H1 (cell line): ENCODE measurements around the gene AFF2. TPM values are rescaled to one million over a fixed set of nuclear protein-coding genes. Genes with fewer than 3 reads are reported as not detected.

ENCODE experiments used
- CTCF ChIA-PET: fragments of 300-600 bp; sonication (Branson Sonifier 250); formaldehyde crosslinking; loops from one replicate; lab custom pipeline; 2021; ENCODE audit not compliant: partially characterized antibody; lab: Charles Lee
- POLR2A ChIA-PET: fragments of 300-600 bp; sonication (Branson Sonifier 250); formaldehyde crosslinking; loops from one replicate; lab custom pipeline; 2021; ENCODE audit warnings: inconsistent platforms; ENCODE audit not compliant: partially characterized antibody; lab: Charles Lee
- DNase-seq, 2 experiments: peaks; one replicate each; pipeline versions ENCODE4 v3.0.0 to v3.0.0-alpha.2; 2010 to 2022; ENCODE audit warnings: low spot score in 2 of 2, low read depth in 1 of 2, mixed read lengths in 1 of 2
- FAIRE-seq: peaks from 2 replicates; lab custom pipeline; 2011; peaks lifted over from hg19 to GRCh38; lab: Jason Lieb, UNC
- H2AFZ ChIP-seq: 2 replicates; pipeline ENCODE4 v1.8.1; 2012; ENCODE audit warnings: low read length, inconsistent platforms
- H2AK5ac ChIP-seq: 2 replicates; pipeline ENCODE4 v1.6.1; 2013; ENCODE audit warnings: low read depth, low read length
- H2BK120ac ChIP-seq: replicated peaks from 2 replicates; pipeline ENCODE3; 2013; ENCODE audit warnings: low read depth, low read length, inconsistent platforms
- H2BK12ac ChIP-seq: 2 replicates; pipeline ENCODE4 v1.6.1; 2013; ENCODE audit warnings: low read depth, low read length
- H2BK15ac ChIP-seq: 2 replicates; pipeline ENCODE4 v1.6.1; 2013; ENCODE audit warnings: low read length
- H2BK20ac ChIP-seq: 2 replicates; pipeline ENCODE4 v1.6.1; 2013; ENCODE audit warnings: low read length
- H2BK5ac ChIP-seq: 2 replicates; pipeline ENCODE4 v1.6.1; 2013; ENCODE audit warnings: low read depth, low read length
- H3K14ac ChIP-seq: 2 replicates; pipeline ENCODE4 v1.6.1; 2013; ENCODE audit warnings: inconsistent platforms; ENCODE audit not compliant: insufficient read length
- H3K18ac ChIP-seq: 2 replicates; pipeline ENCODE4 v1.6.1; 2013; ENCODE audit warnings: low read length; ENCODE audit errors: extremely low read depth
- H3K23ac ChIP-seq: 2 replicates; pipeline ENCODE4 v1.6.1; 2013; ENCODE audit warnings: inconsistent platforms; ENCODE audit not compliant: insufficient read length
- H3K23me2 ChIP-seq: 2 replicates; pipeline ENCODE4 v1.6.1; 2013; ENCODE audit warnings: low read depth, low read length
- H3K27ac ChIP-seq: 2 replicates; pipeline ENCODE4 v1.6.1; 2011; ENCODE audit warnings: low read depth, low read length, inconsistent platforms
- H3K27me3 ChIP-seq, 4 experiments: replicated peaks in 1 of 4; 1 replicate in 1 of 4; 2 replicates in 3 of 4; pipeline versions ENCODE4 v1.6.1 to v1.8.1; 2011 to 2013; ENCODE audit warnings: low read length in 3 of 4, mild to moderate bottlenecking in 3 of 4, inconsistent platforms in 2 of 4, mixed read lengths in 2 of 4, moderate library complexity in 1 of 4; ENCODE audit not compliant: control insufficient read depth in 3 of 4, insufficient read depth in 3 of 4; ENCODE audit errors: extremely low read depth in 1 of 4
- H3K36me3 ChIP-seq, 4 experiments: 2 replicates each; pipeline versions ENCODE4 v1.6.1 to v1.8.1; 2011 to 2013; ENCODE audit warnings: mild to moderate bottlenecking in 4 of 4, low read length in 3 of 4, moderate library complexity in 2 of 4, control low read depth in 1 of 4, inconsistent platforms in 1 of 4; ENCODE audit not compliant: insufficient read depth in 4 of 4, control insufficient read depth in 2 of 4
- H3K4ac ChIP-seq: replicated peaks from 2 replicates; pipeline ENCODE3; 2013; ENCODE audit warnings: low read length, low read depth, mixed read lengths, inconsistent platforms; ENCODE audit not compliant: insufficient read length
- H3K4me1 ChIP-seq, 4 experiments: replicated peaks in 1 of 4; 1 replicate in 1 of 4; 2 replicates in 3 of 4; pipeline versions ENCODE4 v1.6.1 to v1.8.1; 2011 to 2013; ENCODE audit warnings: low read length in 3 of 4, inconsistent platforms in 2 of 4, mixed read lengths in 1 of 4; ENCODE audit not compliant: insufficient read depth in 4 of 4, control insufficient read depth in 3 of 4
- H3K4me2 ChIP-seq, 2 experiments: 2 replicates each; pipeline versions ENCODE4 v1.6.1 to v1.8.1; 2011 to 2013; ENCODE audit warnings: low read depth in 2 of 2, low read length in 2 of 2, control low read depth in 1 of 2, inconsistent platforms in 1 of 2, mild to moderate bottlenecking in 1 of 2; ENCODE audit not compliant: insufficient read depth in 1 of 2
- H3K4me3 ChIP-seq, 4 experiments: fragments of 200-600, 300-600 bp in 1 of 4; sonication (generic), shearing (Covaris generic), sonication (Bioruptor Twin) in 1 of 4; 2 replicates each; pipeline versions ENCODE4 v1.5.1 to v1.8.1; 2011 to 2016; ENCODE audit warnings: low read length in 4 of 4, low read depth in 3 of 4, control low read depth in 2 of 4, inconsistent platforms in 2 of 4, mild to moderate bottlenecking in 2 of 4, mixed read lengths in 1 of 4, moderate library complexity in 1 of 4; ENCODE audit not compliant: insufficient read depth in 2 of 4; ENCODE audit errors: extremely low read depth in 1 of 4
- H3K56ac ChIP-seq: replicated peaks from 2 replicates; pipeline ENCODE3; 2013; ENCODE audit warnings: low read depth, mild to moderate bottlenecking, mixed read lengths, low read length, inconsistent platforms; ENCODE audit not compliant: insufficient read length
- H3K79me1 ChIP-seq: 2 replicates; pipeline ENCODE4 v1.6.1; 2013; ENCODE audit warnings: low read depth, low read length, control low read depth
- H3K79me2 ChIP-seq, 2 experiments: 2 replicates each; pipeline versions ENCODE4 v1.6.1 to v1.8.1; 2012 to 2013; ENCODE audit warnings: low read length in 2 of 2, mild to moderate bottlenecking in 2 of 2, inconsistent platforms in 1 of 2; ENCODE audit not compliant: insufficient read depth in 2 of 2, control insufficient read depth in 1 of 2
- H3K9ac ChIP-seq, 4 experiments: replicated peaks in 1 of 4; 1 replicate in 1 of 4; 2 replicates in 3 of 4; pipeline versions ENCODE4 v1.6.1 to v1.8.1; 2011 to 2013; ENCODE audit warnings: low read depth in 3 of 4, low read length in 3 of 4, control low read depth in 2 of 4, mild to moderate bottlenecking in 2 of 4, moderate library complexity in 2 of 4, inconsistent platforms in 1 of 4; ENCODE audit errors: extremely low read depth in 1 of 4
- H3K9me3 ChIP-seq, 2 experiments: 2 replicates each; pipeline versions ENCODE4 v1.6.1 to v1.8.1; 2012 to 2013; ENCODE audit warnings: mild to moderate bottlenecking in 2 of 2, moderate library complexity in 2 of 2, control low read depth in 1 of 2, inconsistent platforms in 1 of 2, low read depth in 1 of 2, low read length in 1 of 2, mixed read lengths in 1 of 2; ENCODE audit not compliant: insufficient read depth in 2 of 2
- H4K20me1 ChIP-seq, 2 experiments: replicated peaks in 1 of 2; 2 replicates each; pipeline versions ENCODE3 to v1.8.1; 2011 to 2013; ENCODE audit warnings: inconsistent platforms in 2 of 2, low read length in 2 of 2, mild to moderate bottlenecking in 1 of 2; ENCODE audit not compliant: insufficient read depth in 2 of 2, control insufficient read depth in 1 of 2
- H4K5ac ChIP-seq: 2 replicates; pipeline ENCODE4 v1.6.1; 2013; ENCODE audit warnings: low read length, low read depth, mixed read lengths, inconsistent platforms; ENCODE audit not compliant: insufficient read length
- H4K8ac ChIP-seq: 2 replicates; pipeline ENCODE4 v1.8.0; 2013; ENCODE audit warnings: mild to moderate bottlenecking, moderate library complexity, low read length, inconsistent platforms; ENCODE audit not compliant: insufficient read depth; ENCODE audit errors: extremely low read depth
- H4K91ac ChIP-seq: replicated peaks from 2 replicates; pipeline ENCODE3; 2013; ENCODE audit warnings: low read length, mixed read lengths, inconsistent platforms; ENCODE audit not compliant: insufficient read length
- BCL11A ChIP-seq, 2 experiments: IDR thresholded peaks; one replicate each; pipeline ENCODE4 v1.6.1; 2011; ENCODE audit warnings: low read depth in 2 of 2, low read length in 2 of 2, mild to moderate bottlenecking in 2 of 2
- CBX8 ChIP-seq: fragments of 300-800, 300-1000 bp; sonication (generic); IDR thresholded peaks from 2 replicates; pipeline ENCODE4 v1.7.1; 2016; ENCODE audit warnings: low read depth, low read length, borderline replicate concordance
- E2F6 ChIP-seq: IDR thresholded peaks from 2 replicates; pipeline ENCODE4 v1.6.1; 2012; ENCODE audit warnings: inconsistent platforms
- GABPA ChIP-seq: IDR thresholded peaks from 2 replicates; pipeline ENCODE4 v1.6.1; 2011; ENCODE audit warnings: mild to moderate bottlenecking, low read length, moderate library complexity, borderline replicate concordance; ENCODE audit not compliant: insufficient read depth
- HDAC6 ChIP-seq: IDR thresholded peaks from one replicate; pipeline ENCODE4 v1.7.1; 2012; ENCODE audit warnings: low read depth, mild to moderate bottlenecking, inconsistent platforms, low read length, moderate library complexity
- KDM5A ChIP-seq: fragments of 200-600 bp; IDR thresholded peaks from 2 replicates; pipeline ENCODE4 v1.7.1; 2012; ENCODE audit warnings: mild to moderate bottlenecking, low read length, inconsistent platforms, mixed read lengths
- MAFK ChIP-seq: IDR thresholded peaks from 2 replicates; pipeline ENCODE4 v1.6.1; 2012; ENCODE audit warnings: low read depth, mild to moderate bottlenecking, improper control_type of control experiment, low read length
- MAX ChIP-seq: IDR thresholded peaks from 2 replicates; pipeline ENCODE4 v1.6.1; 2012; ENCODE audit warnings: inconsistent platforms
- SUZ12 ChIP-seq: fragments of 200-600 bp; sonication (generic); IDR thresholded peaks from 2 replicates; pipeline ENCODE4 v1.6.1; 2012; ENCODE audit warnings: mild to moderate bottlenecking, inconsistent platforms, low read length, moderate library complexity, mixed read lengths
- WGBS, 2 experiments: shearing (Covaris generic) in 1 of 2; methylation state at CpG; one replicate each; pipeline versions ENCODE4 v1.1.6 to v1.1.7; 2013 to 2015; ENCODE audit warnings: low lambda C conversion rate in 2 of 2, mixed read lengths in 2 of 2, inconsistent platforms in 1 of 2, low coverage in 1 of 2, missing lambda C conversion rate in 1 of 2; ENCODE audit not compliant: insufficient replicate concordance in 2 of 2, insufficient coverage in 1 of 2, insufficient read length in 1 of 2; ENCODE audit errors: extremely low coverage in 1 of 2, missing lambda C conversion rate in 1 of 2; 5-methylcytosine and 5-hydroxymethylcytosine counted together
- polyA plus RNA-seq, 7 experiments: library from polyadenylated mRNA; depleted of rRNA in 3 of 7; stranded (reverse) in 5 of 7; unstranded in 2 of 7; fragments of >200 nt in 5 of 7; fragments of 200-250 nt in 2 of 7; gene quantifications; 1 replicate in 5 of 7; 2 replicates in 1 of 7; 4 replicates in 1 of 7; pipeline versions ENCODE4 v1.2.1 to v1.2.3, GENCODE V29; 2011 to 2013; ENCODE audit warnings: missing spikeins in 2 of 7, mixed read lengths in 2 of 7
- total RNA-seq: library from RNA; stranded (reverse); fragmentation: NEBNext Ultra II Directional; extraction: Animal tissue kit (Norgen Biotek cat#: 25700); gene quantifications from 2 replicates; pipeline ENCODE4 v1.2.1, GENCODE V29; 2021

Gene AFF2
- total and polyA plus RNA-seq, 2 of the 8 experiments (the other 6 are each of a cell fraction or from before 2014, with no cell fraction given) = 2.0 to 7.3 TPM

DNA sequence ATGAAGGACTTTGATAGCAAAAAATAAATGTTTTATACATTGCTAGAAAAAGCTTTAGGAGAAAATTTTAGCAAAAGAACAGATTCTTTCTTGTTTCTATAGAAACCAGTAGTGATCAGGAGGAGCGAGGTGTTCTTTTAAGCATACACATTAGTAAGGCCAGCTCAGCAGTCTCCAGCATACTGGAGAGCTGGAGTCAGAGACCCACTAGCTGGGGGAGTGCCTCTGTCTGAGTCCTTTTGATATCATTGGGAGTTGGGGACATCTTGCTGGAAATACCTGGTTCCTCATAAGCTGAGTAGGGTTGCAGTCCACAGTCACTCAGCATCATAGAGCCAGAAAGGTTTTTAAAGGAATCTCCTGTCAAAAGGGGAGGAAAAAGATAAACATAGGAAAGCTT is 67.4 kb downstream of the AFF2 start:
- FAIRE-seq = no peak
- CTCF ChIA-PET = interaction anchor here (0.9 to 2.4 kb wide), 2 partner anchors 15 to 498 kb away, joined by 3 to 9 read pairs; no protein-coding TSS in a partner anchor

More for the DNA sequence above, 67.4 kb downstream of the AFF2 start:
- no peak for DNase-seq
- Histone ChIP-seq H3K4me2 (no peak overlapping the region), H3K79me2 (no peaks in the 10 kb centered on the region), H3K36me3 (no peaks in the 10 kb centered on the region), H2BK20ac (no peak overlapping the region), H3K9ac (no peak overlapping the region), H2AFZ (no peak overlapping the region), H4K20me1 (no peaks in the 10 kb centered on the region), H4K91ac (no peak overlapping the region), H3K23me2 (no peaks in the 10 kb centered on the region), H3K23ac (no peak overlapping the region), H2BK15ac (no peak overlapping the region), H3K9me3 (no peaks in the 10 kb centered on the region), H4K8ac (no peak overlapping the region), H3K4me1 (peaks cover 0 to 6% (median 2%) of the 10 kb centered on the region in 4 experiments; a peak in 4 of 7 replicates)
- POLR2A ChIA-PET = no interaction called here
- 100% methylated on average over 1 of the region's 1 CpG; no CpG with 5 or more reads in 1 of the 2 experiments for WGBS, 2 experiments
- TF ChIP-seq BCL11A (IDR thresholded peaks at IDR 0.05; ENCODE audit: low read depth in 2 of 2, low read length in 2 of 2) (no peak), SUZ12 (no peak), MAFK (no peak), GABPA (no peak), CBX8 (no peak), HDAC6 (no peak), KDM5A (no peak), E2F6 (no peak), MAX (no peak)
- TF ChIP-seq, all 59 proteins: peak for 0
- H3K18ac ChIP-seq = no peak overlapping the region
- H2BK5ac ChIP-seq = no peak overlapping the region
- H3K14ac ChIP-seq = no peak overlapping the region
- no peak overlapping the region for H3K4ac ChIP-seq
- no peak overlapping the region for H2BK12ac ChIP-seq
- H3K4me3 ChIP-seq = no peak overlapping the region
- no peak overlapping the region for H4K5ac ChIP-seq
- no peaks in the 10 kb centered on the region for H3K79me1 ChIP-seq
- no peak overlapping the region for H2BK120ac ChIP-seq
- no peak overlapping the region for H2AK5ac ChIP-seq
- H3K27ac ChIP-seq = no peak overlapping the region
- H3K56ac ChIP-seq = no peak overlapping the region
- no peaks in the 10 kb centered on the region for H3K27me3 ChIP-seq
